NB4 (cell line): ENCODE measurements around the gene TIPARP.

Experiments
- DNase-seq: peaks from one replicate; pipeline ENCODE4 v3.0.0; 2010; ENCODE audit warnings: low read depth
- H3K4me3 ChIP-seq: one replicate; pipeline ENCODE4 v1.5.1; 2011; ENCODE audit warnings: mild to moderate bottlenecking, low read depth, low read length, moderate library complexity
- CTCF ChIP-seq: IDR thresholded peaks from one replicate; pipeline ENCODE4 v1.5.1; 2012; ENCODE audit warnings: low read depth, low read length
- MYC ChIP-seq: IDR thresholded peaks from 2 replicates; pipeline ENCODE4 v1.6.1; 2011; ENCODE audit warnings: low read depth, low read length
- POLR2A ChIP-seq: IDR thresholded peaks from 2 replicates; pipeline ENCODE4 v1.6.1; 2011; ENCODE audit warnings: mild to moderate bottlenecking; ENCODE audit not compliant: insufficient read length; ENCODE audit errors: extremely low read depth
- TF ChIP-seq, protein P1 (sequence below): IDR thresholded peaks from 2 replicates; pipeline ENCODE4 v1.6.1; 2011; ENCODE audit warnings: low read depth, low read length

The TIPARP gene

GRCh38 chr3:156702367-156702766 lies 28.0 kb downstream of the TIPARP start:
- H3K4me3 ChIP-seq, result no peak overlapping the region
- peak; percentile 33 for DNase-seq
- TF ChIP-seq, protein P1, sequence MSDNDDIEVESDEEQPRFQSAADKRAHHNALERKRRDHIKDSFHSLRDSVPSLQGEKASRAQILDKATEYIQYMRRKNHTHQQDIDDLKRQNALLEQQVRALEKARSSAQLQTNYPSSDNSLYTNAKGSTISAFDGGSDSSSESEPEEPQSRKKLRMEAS, result no peak
- TF ChIP-seq MYC (no peak), CTCF (no peak), POLR2A (no peak)

- no peak for DNase-seq
- H3K4me3 ChIP-seq, result no peak overlapping the region
- TF ChIP-seq MYC (no peak), POLR2A (no peak), CTCF (no peak)
- TF ChIP-seq, protein P1, result no peak
These were observed 30.1 kb downstream of the TIPARP start for GRCh38 chr3:156704370-156705036.

GRCh38 chr3:156705761-156706616 lies 31.6 kb downstream of the TIPARP start:
- no peak overlapping the region for H3K4me3 ChIP-seq
- peak; percentile 48 for DNase-seq
- TF ChIP-seq, protein P1, result no peak
- TF ChIP-seq MYC (no peak), CTCF (no peak), POLR2A (no peak)

DNA sequence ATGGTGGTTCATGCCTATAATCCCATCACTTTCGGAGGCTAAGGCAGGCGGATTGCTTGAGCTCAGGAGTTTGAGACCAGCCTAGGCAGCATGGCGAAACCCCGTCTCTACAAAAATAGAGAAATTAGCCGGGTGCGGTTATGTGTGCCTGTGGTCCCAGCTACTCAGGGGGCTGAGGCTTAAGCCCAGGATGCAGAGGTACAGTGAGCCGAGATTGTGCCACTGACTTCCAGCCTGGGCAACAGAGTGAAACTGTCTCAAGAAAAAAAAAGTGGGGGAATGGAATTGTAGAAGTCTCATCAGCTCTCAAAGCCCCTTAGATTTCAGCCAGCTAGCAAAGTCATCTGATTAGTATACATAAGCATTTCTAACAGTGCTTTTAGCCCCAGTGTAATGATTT lies 33.2 kb downstream of the TIPARP start:
- no peak overlapping the region for H3K4me3 ChIP-seq
- no peak for DNase-seq
- TF ChIP-seq CTCF, result no peak
- TF ChIP-seq, protein P1, result no peak
- TF ChIP-seq MYC, result no peak
- no peak for TF ChIP-seq POLR2A

DNA sequence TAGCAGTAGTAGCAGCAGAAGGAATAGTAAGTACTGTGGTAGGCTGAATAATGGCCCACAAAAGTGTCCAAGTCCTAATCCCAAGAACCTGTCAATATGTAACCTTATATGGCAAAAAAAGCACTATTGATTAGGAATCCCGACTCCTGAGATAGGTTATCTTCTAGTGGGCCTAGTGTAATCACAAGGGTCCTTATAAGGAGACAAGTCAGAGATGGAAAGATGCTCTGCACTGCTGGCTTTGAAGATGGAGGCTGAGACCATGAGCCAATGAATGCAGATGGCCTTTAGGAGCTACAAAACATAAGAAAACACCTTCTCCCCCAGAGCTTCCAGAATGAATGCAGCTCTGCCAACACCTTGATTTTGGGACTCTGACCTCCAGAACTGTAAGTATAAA lies 36.0 kb downstream of the TIPARP start:
- TF ChIP-seq, protein P1, result no peak
- TF ChIP-seq CTCF, result no peak
- no peak for DNase-seq
- H3K4me3 ChIP-seq, result no peak overlapping the region
